H1 (cell line): ENCODE results near the gene ADAMTSL2. TPM values are rescaled to one million over a fixed set of nuclear protein-coding genes. Genes with fewer than 3 reads are reported as not detected.

Experiments
- CTCF ChIA-PET: fragments of 300-600 bp; sonication (Branson Sonifier 250); formaldehyde crosslinking; loops from one replicate; lab custom pipeline; 2021; ENCODE audit not compliant: partially characterized antibody; lab: Charles Lee
- POLR2A ChIA-PET: fragments of 300-600 bp; sonication (Branson Sonifier 250); formaldehyde crosslinking; loops from one replicate; lab custom pipeline; 2021; ENCODE audit warnings: inconsistent platforms; ENCODE audit not compliant: partially characterized antibody; lab: Charles Lee
- DNase-seq, 2 experiments: peaks; one replicate each; pipeline versions ENCODE4 v3.0.0 to v3.0.0-alpha.2; 2010 to 2022; ENCODE audit warnings: low spot score in 2 of 2, low read depth in 1 of 2, mixed read lengths in 1 of 2
- FAIRE-seq: peaks from 2 replicates; lab custom pipeline; 2011; peaks lifted over from hg19 to GRCh38; lab: Jason Lieb, UNC
- H2AFZ ChIP-seq: 2 replicates; pipeline ENCODE4 v1.8.1; 2012; ENCODE audit warnings: low read length, inconsistent platforms
- H2AK5ac ChIP-seq: 2 replicates; pipeline ENCODE4 v1.6.1; 2013; ENCODE audit warnings: low read depth, low read length
- H2BK120ac ChIP-seq: replicated peaks from 2 replicates; pipeline ENCODE3; 2013; ENCODE audit warnings: low read depth, low read length, inconsistent platforms
- H2BK12ac ChIP-seq: 2 replicates; pipeline ENCODE4 v1.6.1; 2013; ENCODE audit warnings: low read depth, low read length
- H2BK15ac ChIP-seq: 2 replicates; pipeline ENCODE4 v1.6.1; 2013; ENCODE audit warnings: low read length
- H2BK20ac ChIP-seq: 2 replicates; pipeline ENCODE4 v1.6.1; 2013; ENCODE audit warnings: low read length
- H2BK5ac ChIP-seq: 2 replicates; pipeline ENCODE4 v1.6.1; 2013; ENCODE audit warnings: low read depth, low read length
- H3K14ac ChIP-seq: 2 replicates; pipeline ENCODE4 v1.6.1; 2013; ENCODE audit warnings: inconsistent platforms; ENCODE audit not compliant: insufficient read length
- H3K18ac ChIP-seq: 2 replicates; pipeline ENCODE4 v1.6.1; 2013; ENCODE audit warnings: low read length; ENCODE audit errors: extremely low read depth
- H3K23ac ChIP-seq: 2 replicates; pipeline ENCODE4 v1.6.1; 2013; ENCODE audit warnings: inconsistent platforms; ENCODE audit not compliant: insufficient read length
- H3K23me2 ChIP-seq: 2 replicates; pipeline ENCODE4 v1.6.1; 2013; ENCODE audit warnings: low read depth, low read length
- H3K27ac ChIP-seq: 2 replicates; pipeline ENCODE4 v1.6.1; 2011; ENCODE audit warnings: low read depth, low read length, inconsistent platforms
- H3K27me3 ChIP-seq, 4 experiments: replicated peaks in 1 of 4; 1 replicate in 1 of 4; 2 replicates in 3 of 4; pipeline versions ENCODE4 v1.6.1 to v1.8.1; 2011 to 2013; ENCODE audit warnings: low read length in 3 of 4, mild to moderate bottlenecking in 3 of 4, inconsistent platforms in 2 of 4, mixed read lengths in 2 of 4, moderate library complexity in 1 of 4; ENCODE audit not compliant: control insufficient read depth in 3 of 4, insufficient read depth in 3 of 4; ENCODE audit errors: extremely low read depth in 1 of 4
- H3K36me3 ChIP-seq, 4 experiments: 2 replicates each; pipeline versions ENCODE4 v1.6.1 to v1.8.1; 2011 to 2013; ENCODE audit warnings: mild to moderate bottlenecking in 4 of 4, low read length in 3 of 4, moderate library complexity in 2 of 4, control low read depth in 1 of 4, inconsistent platforms in 1 of 4; ENCODE audit not compliant: insufficient read depth in 4 of 4, control insufficient read depth in 2 of 4
- H3K4ac ChIP-seq: replicated peaks from 2 replicates; pipeline ENCODE3; 2013; ENCODE audit warnings: low read length, low read depth, mixed read lengths, inconsistent platforms; ENCODE audit not compliant: insufficient read length
- H3K4me1 ChIP-seq, 4 experiments: replicated peaks in 1 of 4; 1 replicate in 1 of 4; 2 replicates in 3 of 4; pipeline versions ENCODE4 v1.6.1 to v1.8.1; 2011 to 2013; ENCODE audit warnings: low read length in 3 of 4, inconsistent platforms in 2 of 4, mixed read lengths in 1 of 4; ENCODE audit not compliant: insufficient read depth in 4 of 4, control insufficient read depth in 3 of 4
- H3K4me2 ChIP-seq, 2 experiments: 2 replicates each; pipeline versions ENCODE4 v1.6.1 to v1.8.1; 2011 to 2013; ENCODE audit warnings: low read depth in 2 of 2, low read length in 2 of 2, control low read depth in 1 of 2, inconsistent platforms in 1 of 2, mild to moderate bottlenecking in 1 of 2; ENCODE audit not compliant: insufficient read depth in 1 of 2
- H3K4me3 ChIP-seq, 4 experiments: fragments of 200-600, 300-600 bp in 1 of 4; sonication (generic), shearing (Covaris generic), sonication (Bioruptor Twin) in 1 of 4; 2 replicates each; pipeline versions ENCODE4 v1.5.1 to v1.8.1; 2011 to 2016; ENCODE audit warnings: low read length in 4 of 4, low read depth in 3 of 4, control low read depth in 2 of 4, inconsistent platforms in 2 of 4, mild to moderate bottlenecking in 2 of 4, mixed read lengths in 1 of 4, moderate library complexity in 1 of 4; ENCODE audit not compliant: insufficient read depth in 2 of 4; ENCODE audit errors: extremely low read depth in 1 of 4
- H3K56ac ChIP-seq: replicated peaks from 2 replicates; pipeline ENCODE3; 2013; ENCODE audit warnings: low read depth, mild to moderate bottlenecking, mixed read lengths, low read length, inconsistent platforms; ENCODE audit not compliant: insufficient read length
- H3K79me1 ChIP-seq: 2 replicates; pipeline ENCODE4 v1.6.1; 2013; ENCODE audit warnings: low read depth, low read length, control low read depth
- H3K79me2 ChIP-seq, 2 experiments: 2 replicates each; pipeline versions ENCODE4 v1.6.1 to v1.8.1; 2012 to 2013; ENCODE audit warnings: low read length in 2 of 2, mild to moderate bottlenecking in 2 of 2, inconsistent platforms in 1 of 2; ENCODE audit not compliant: insufficient read depth in 2 of 2, control insufficient read depth in 1 of 2
- H3K9ac ChIP-seq, 4 experiments: replicated peaks in 1 of 4; 1 replicate in 1 of 4; 2 replicates in 3 of 4; pipeline versions ENCODE4 v1.6.1 to v1.8.1; 2011 to 2013; ENCODE audit warnings: low read depth in 3 of 4, low read length in 3 of 4, control low read depth in 2 of 4, mild to moderate bottlenecking in 2 of 4, moderate library complexity in 2 of 4, inconsistent platforms in 1 of 4; ENCODE audit errors: extremely low read depth in 1 of 4
- H3K9me3 ChIP-seq, 2 experiments: 2 replicates each; pipeline versions ENCODE4 v1.6.1 to v1.8.1; 2012 to 2013; ENCODE audit warnings: mild to moderate bottlenecking in 2 of 2, moderate library complexity in 2 of 2, control low read depth in 1 of 2, inconsistent platforms in 1 of 2, low read depth in 1 of 2, low read length in 1 of 2, mixed read lengths in 1 of 2; ENCODE audit not compliant: insufficient read depth in 2 of 2
- H4K20me1 ChIP-seq, 2 experiments: replicated peaks in 1 of 2; 2 replicates each; pipeline versions ENCODE3 to v1.8.1; 2011 to 2013; ENCODE audit warnings: inconsistent platforms in 2 of 2, low read length in 2 of 2, mild to moderate bottlenecking in 1 of 2; ENCODE audit not compliant: insufficient read depth in 2 of 2, control insufficient read depth in 1 of 2
- H4K5ac ChIP-seq: 2 replicates; pipeline ENCODE4 v1.6.1; 2013; ENCODE audit warnings: low read length, low read depth, mixed read lengths, inconsistent platforms; ENCODE audit not compliant: insufficient read length
- H4K8ac ChIP-seq: 2 replicates; pipeline ENCODE4 v1.8.0; 2013; ENCODE audit warnings: mild to moderate bottlenecking, moderate library complexity, low read length, inconsistent platforms; ENCODE audit not compliant: insufficient read depth; ENCODE audit errors: extremely low read depth
- H4K91ac ChIP-seq: replicated peaks from 2 replicates; pipeline ENCODE3; 2013; ENCODE audit warnings: low read length, mixed read lengths, inconsistent platforms; ENCODE audit not compliant: insufficient read length
- BCL11A ChIP-seq, 2 experiments: IDR thresholded peaks; one replicate each; pipeline ENCODE4 v1.6.1; 2011; ENCODE audit warnings: low read depth in 2 of 2, low read length in 2 of 2, mild to moderate bottlenecking in 2 of 2
- BRCA1 ChIP-seq: IDR thresholded peaks from 2 replicates; pipeline ENCODE4 v1.6.1; 2012; ENCODE audit warnings: low read depth, low read length, improper control_type of control experiment
- CBX5 ChIP-seq: fragments of 300-800, 300-1000 bp; sonication (generic); IDR thresholded peaks from 2 replicates; pipeline ENCODE4 v1.7.1; 2016; ENCODE audit warnings: antibody characterized with exemption, low read length, low read depth
- CEBPB ChIP-seq: IDR thresholded peaks from 2 replicates; pipeline ENCODE4 v1.6.1; 2012; ENCODE audit warnings: low read depth, low read length
- CHD2 ChIP-seq: IDR thresholded peaks from 2 replicates; pipeline ENCODE4 v1.6.1; 2012; ENCODE audit warnings: low read length, improper control_type of control experiment
- HDAC2 ChIP-seq, 2 experiments: fragments of 300-600 bp in 1 of 2; sonication (generic) in 1 of 2; IDR thresholded peaks; 2 replicates each; pipeline ENCODE4 v1.6.1; 2011 to 2012; ENCODE audit warnings: low read depth in 2 of 2, low read length in 2 of 2, mild to moderate bottlenecking in 2 of 2, moderate library complexity in 2 of 2, borderline replicate concordance in 1 of 2, inconsistent platforms in 1 of 2
- HDAC6 ChIP-seq: IDR thresholded peaks from one replicate; pipeline ENCODE4 v1.7.1; 2012; ENCODE audit warnings: low read depth, mild to moderate bottlenecking, inconsistent platforms, low read length, moderate library complexity
- JUN ChIP-seq: IDR thresholded peaks from 2 replicates; pipeline ENCODE4 v1.6.1; 2011; ENCODE audit warnings: low read depth, mild to moderate bottlenecking, improper control_type of control experiment, low read length
- KDM4A ChIP-seq: IDR thresholded peaks from one replicate; pipeline ENCODE4 v1.7.1; 2012; ENCODE audit warnings: low read depth, mild to moderate bottlenecking, moderate library complexity, low read length, inconsistent platforms; ENCODE audit not compliant: severe bottlenecking
- RNF2 ChIP-seq: fragments of 200-900, 300-1000 bp; sonication (generic); IDR thresholded peaks from 2 replicates; pipeline ENCODE4 v1.7.1; 2016; ENCODE audit warnings: borderline replicate concordance, low read depth, mild to moderate bottlenecking, antibody characterized with exemption, low read length; ENCODE audit not compliant: poor library complexity, severe bottlenecking; ENCODE audit errors: missing control alignments
- SP2 ChIP-seq: IDR thresholded peaks from 2 replicates; pipeline ENCODE4 v1.6.1; 2012; ENCODE audit warnings: mild to moderate bottlenecking, low read length, inconsistent platforms
- TEAD4 ChIP-seq: IDR thresholded peaks from 2 replicates; pipeline ENCODE4 v1.6.1; 2012; ENCODE audit warnings: low read depth, low read length, inconsistent platforms, mixed read lengths
- WGBS, 2 experiments: shearing (Covaris generic) in 1 of 2; methylation state at CpG; one replicate each; pipeline versions ENCODE4 v1.1.6 to v1.1.7; 2013 to 2015; ENCODE audit warnings: low lambda C conversion rate in 2 of 2, mixed read lengths in 2 of 2, inconsistent platforms in 1 of 2, low coverage in 1 of 2, missing lambda C conversion rate in 1 of 2; ENCODE audit not compliant: insufficient replicate concordance in 2 of 2, insufficient coverage in 1 of 2, insufficient read length in 1 of 2; ENCODE audit errors: extremely low coverage in 1 of 2, missing lambda C conversion rate in 1 of 2; 5-methylcytosine and 5-hydroxymethylcytosine counted together
- polyA plus RNA-seq, 7 experiments: library from polyadenylated mRNA; depleted of rRNA in 3 of 7; stranded (reverse) in 5 of 7; unstranded in 2 of 7; fragments of >200 nt in 5 of 7; fragments of 200-250 nt in 2 of 7; gene quantifications; 1 replicate in 5 of 7; 2 replicates in 1 of 7; 4 replicates in 1 of 7; pipeline versions ENCODE4 v1.2.1 to v1.2.3, GENCODE V29; 2011 to 2013; ENCODE audit warnings: missing spikeins in 2 of 7, mixed read lengths in 2 of 7
- total RNA-seq: library from RNA; stranded (reverse); fragmentation: NEBNext Ultra II Directional; extraction: Animal tissue kit (Norgen Biotek cat#: 25700); gene quantifications from 2 replicates; pipeline ENCODE4 v1.2.1, GENCODE V29; 2021
- TF ChIP-seq, protein P1 (sequence below): IDR thresholded peaks from 2 replicates; pipeline ENCODE4 v1.6.1; 2012; ENCODE audit warnings: inconsistent platforms

Gene ADAMTSL2
- total and polyA plus RNA-seq, 2 of the 8 experiments (the other 6 are each of a cell fraction or from before 2014, with no cell fraction given): 0.74 to 0.76 TPM

DNA sequence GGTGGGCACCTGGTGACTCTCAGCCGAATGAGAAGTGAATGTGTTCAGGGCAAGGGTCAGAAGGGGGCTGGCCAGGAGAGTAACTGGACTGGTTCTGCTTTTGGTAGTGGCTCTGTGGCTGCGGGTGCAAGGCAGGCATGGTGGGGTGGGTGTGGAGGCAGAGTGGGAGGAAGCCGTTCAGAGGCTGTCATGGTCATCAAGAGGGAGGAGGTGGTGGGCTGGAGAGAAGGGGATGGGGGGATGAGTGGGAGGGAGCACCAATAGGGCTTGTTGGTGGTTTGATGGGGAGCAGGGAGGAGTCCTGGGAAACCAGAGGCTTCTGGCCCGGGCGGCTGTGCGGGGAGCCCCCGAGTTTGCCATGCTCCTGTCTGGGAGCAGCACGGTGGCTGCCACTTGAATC, 61.4 kb downstream of the ADAMTSL2 start:
- no peak overlapping the region for H3K14ac ChIP-seq
- H3K23me2 ChIP-seq: peaks cover 4% of the 10 kb centered on the region; the same call in 1 of the 2 replicates
- no peak overlapping the region for H3K56ac ChIP-seq
- H4K5ac ChIP-seq: no peak overlapping the region
- H3K4me1 ChIP-seq: no peaks in the 10 kb centered on the region; a peak in 1 of 7 replicates
- H2BK15ac ChIP-seq: no peak overlapping the region
- H3K79me1 ChIP-seq: peaks cover 3% of the 10 kb centered on the region
- H2AFZ ChIP-seq: no peak overlapping the region
- H3K79me2 ChIP-seq: no peaks in the 10 kb centered on the region
- H2AK5ac ChIP-seq: no peak overlapping the region
- H3K9me3 ChIP-seq: peaks cover 15 to 18% of the 10 kb centered on the region in 2 experiments
- no peak overlapping the region for H2BK120ac ChIP-seq
- H2BK20ac ChIP-seq: no peak overlapping the region
- DNase-seq: no peak
- H3K18ac ChIP-seq: no peak overlapping the region
- no peak overlapping the region for H4K91ac ChIP-seq
- H3K27me3 ChIP-seq: no peaks in the 10 kb centered on the region; a peak in 3 of 7 replicates
- H3K27ac ChIP-seq: no peak overlapping the region
- H3K4me3 ChIP-seq: no peak overlapping the region
- H4K8ac ChIP-seq: no peak overlapping the region
- peaks cover 0 to 8% of the 10 kb centered on the region in 2 experiments for H4K20me1 ChIP-seq
- H3K9ac ChIP-seq: no peak overlapping the region
- no peak overlapping the region for H3K4me2 ChIP-seq
- FAIRE-seq: no peak
- ChIA-PET CTCF (interaction anchor here (1.0 to 2.0 kb wide), 2 partner anchors 46 to 132 kb away, joined by 3 to 5 read pairs; no protein-coding TSS in a partner anchor), POLR2A (no interaction called here)
- no peak overlapping the region for H3K4ac ChIP-seq
- H2BK5ac ChIP-seq: no peak overlapping the region
- 79% methylated on average over 8 of the region's 8 CpGs; no CpG with 5 or more reads in 1 of the 2 experiments for WGBS, 2 experiments
- peaks cover 0 to 3% (median 0%) of the 10 kb centered on the region in 4 experiments; a peak in 1 of 8 replicates for H3K36me3 ChIP-seq
- no peak overlapping the region for H3K23ac ChIP-seq
- H2BK12ac ChIP-seq: no peak overlapping the region
- TF ChIP-seq KDM4A: no peak
- TF ChIP-seq HDAC2 (IDR thresholded peaks at IDR 0.05; ENCODE audit: borderline replicate concordance in 1 of 2, low read depth in 2 of 2, low read length in 2 of 2): no peak
- TF ChIP-seq TEAD4: no peak
- TF ChIP-seq BRCA1: no peak
- no peak for TF ChIP-seq CBX5
- TF ChIP-seq, protein P1, sequence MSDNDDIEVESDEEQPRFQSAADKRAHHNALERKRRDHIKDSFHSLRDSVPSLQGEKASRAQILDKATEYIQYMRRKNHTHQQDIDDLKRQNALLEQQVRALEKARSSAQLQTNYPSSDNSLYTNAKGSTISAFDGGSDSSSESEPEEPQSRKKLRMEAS: no peak
- TF ChIP-seq JUN: no peak
- no peak for TF ChIP-seq BCL11A (IDR thresholded peaks at IDR 0.05; ENCODE audit: low read depth in 2 of 2, low read length in 2 of 2)
- no peak for TF ChIP-seq SP2
- no peak for TF ChIP-seq RNF2
- TF ChIP-seq CEBPB: no peak
- no peak for TF ChIP-seq HDAC6
- TF ChIP-seq CHD2: no peak
